Midbrain (tissue), 1 donor: Measurements from ENCODE around the gene CD200R1L.
"Not testable (repeated sequence)": the region's sequence is repeated elsewhere in the genome, so short reads cannot be mapped to it uniquely, and the experiment has no call there.

Experiments used
- DNase-seq: peaks from one replicate; lab custom pipeline; 2025; lab: John Stamatoyannopoulos, UW

The CD200R1L gene, protein sequence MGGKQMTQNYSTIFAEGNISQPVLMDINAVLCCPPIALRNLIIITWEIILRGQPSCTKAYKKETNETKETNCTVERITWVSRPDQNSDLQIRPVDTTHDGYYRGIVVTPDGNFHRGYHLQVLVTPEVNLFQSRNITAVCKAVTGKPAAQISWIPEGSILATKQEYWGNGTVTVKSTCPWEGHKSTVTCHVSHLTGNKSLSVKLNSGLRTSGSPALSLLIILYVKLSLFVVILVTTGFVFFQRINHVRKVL

DNA sequence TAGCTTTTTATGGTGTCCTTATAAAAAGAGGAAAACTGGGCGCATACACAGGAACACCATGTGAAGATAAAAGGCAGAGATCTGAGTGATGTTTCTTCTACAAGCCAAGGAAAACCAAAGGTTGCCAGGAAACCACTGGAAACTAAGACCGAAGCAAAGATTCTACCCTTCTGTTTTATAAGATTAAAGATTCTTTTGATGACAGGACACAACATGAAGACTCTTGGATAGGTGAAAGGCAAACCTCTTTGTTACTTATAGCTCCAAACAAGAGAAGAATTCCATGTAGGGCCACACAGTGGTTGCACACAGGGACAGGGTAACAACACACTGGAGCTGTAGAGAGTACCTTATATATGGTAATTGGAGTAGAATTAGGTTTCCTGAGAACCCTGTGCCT is at the start of gene CD200R1L:
Gene CD200R1L, minus strand, starts transcription at position 101 of the 400 bp plus-strand sequence. CDS start 17,497 bp downstream, outside the sequence.
- DNase-seq, result no peak

DNA sequence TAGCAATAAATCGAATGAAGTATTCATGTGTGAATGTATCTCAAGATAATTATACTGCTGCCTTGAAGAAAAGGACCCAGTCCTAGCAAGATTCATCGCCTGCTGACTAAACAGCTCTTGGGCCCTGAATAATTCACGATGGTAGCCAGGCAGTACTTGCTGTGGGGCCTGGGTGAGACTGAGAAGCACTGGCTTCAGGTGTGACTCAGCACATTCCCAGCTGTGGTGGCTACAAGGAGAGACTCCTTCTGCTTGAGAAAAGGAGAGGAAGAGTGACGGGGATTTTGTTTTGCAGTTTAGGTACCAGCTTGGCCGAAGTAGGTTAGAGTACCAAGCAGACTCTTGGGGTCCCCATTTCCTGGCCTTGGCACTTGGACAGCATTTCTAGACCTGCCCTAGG is 47.6 kb upstream of the CD200R1L start:
- no peak for DNase-seq

DNA sequence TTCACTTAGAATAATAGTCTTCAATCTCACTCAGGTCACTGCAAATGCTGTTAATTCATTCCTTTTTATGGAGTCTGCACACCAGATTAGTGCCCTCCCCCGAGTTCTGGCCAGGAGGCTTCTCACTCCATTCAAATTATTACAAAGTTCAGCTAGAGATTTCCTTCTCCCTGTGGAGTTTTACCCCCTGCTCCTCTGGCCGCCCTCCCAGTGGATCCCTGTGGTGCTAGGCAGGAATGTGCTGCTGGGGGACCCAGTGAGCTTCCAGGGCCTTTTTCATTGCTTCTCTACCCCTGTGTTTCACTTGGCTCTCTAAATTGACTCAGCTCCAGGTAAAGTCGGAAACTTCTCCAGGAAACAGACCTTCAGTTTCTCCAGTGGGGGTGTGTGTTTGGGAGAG is 42.7 kb upstream of the CD200R1L start:
- DNase-seq, result no peak

DNA sequence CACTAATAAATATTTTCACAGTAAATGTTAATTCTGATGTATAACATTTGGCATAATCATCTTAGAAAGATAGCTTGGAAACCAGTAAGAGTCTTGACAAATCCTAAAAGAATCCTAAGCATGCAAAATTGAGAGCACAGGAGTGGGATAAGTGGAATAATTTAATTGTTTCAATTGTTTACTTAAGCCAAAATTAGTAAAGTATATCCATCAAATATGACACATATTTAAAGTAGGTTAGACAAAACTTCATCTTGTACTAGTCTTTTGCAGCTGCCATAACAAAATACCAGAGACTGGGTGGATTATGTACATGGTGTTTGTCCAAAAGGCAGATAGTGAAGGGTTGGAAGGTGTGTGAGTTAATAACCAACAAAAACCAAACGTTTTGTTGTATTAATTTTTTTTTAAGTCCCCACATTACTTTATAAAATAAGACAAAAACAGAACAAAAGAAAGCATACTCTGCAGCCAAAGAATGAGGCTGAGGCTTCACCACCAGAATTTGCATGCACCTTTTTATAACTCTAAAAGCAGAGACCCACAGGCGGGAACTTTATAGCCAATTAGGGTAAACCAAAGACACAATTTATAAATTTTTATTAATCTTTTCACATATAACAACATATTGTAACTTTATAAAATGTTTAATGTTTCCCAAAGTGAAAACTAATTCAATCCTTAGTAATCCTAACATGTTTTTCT is 41.9 kb upstream of the CD200R1L start:
- no peak for DNase-seq

DNA sequence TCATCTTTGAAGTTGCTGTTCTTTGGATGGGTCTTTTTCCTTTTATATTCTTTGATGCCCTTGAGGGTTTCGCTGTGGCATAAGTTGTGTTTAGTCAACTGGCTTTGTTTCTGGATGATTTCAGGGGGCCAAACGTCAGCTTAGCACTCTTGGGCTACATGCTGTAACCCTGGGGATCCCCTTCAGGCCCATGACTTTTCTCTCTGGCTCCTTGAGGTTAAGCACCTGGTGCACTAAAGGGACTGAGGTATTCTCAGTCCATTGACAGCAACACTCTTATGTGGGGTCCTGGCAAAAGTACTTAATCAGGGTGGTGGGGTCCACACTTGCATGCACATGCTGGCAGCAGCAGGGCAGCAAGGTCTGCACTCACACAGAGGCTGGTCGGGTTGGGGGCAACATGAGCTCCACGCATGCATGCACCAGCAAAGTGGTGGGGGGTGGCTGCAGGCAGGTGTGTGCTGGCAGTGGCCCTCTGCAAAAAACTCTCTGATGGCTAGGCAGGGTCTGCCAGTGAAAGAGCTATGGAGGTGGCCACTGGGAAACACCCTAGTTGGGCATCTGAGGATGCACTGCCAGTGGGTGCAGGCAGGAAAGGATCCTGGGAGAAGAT is 38.1 kb upstream of the CD200R1L start:
- DNase-seq, result no peak

DNA sequence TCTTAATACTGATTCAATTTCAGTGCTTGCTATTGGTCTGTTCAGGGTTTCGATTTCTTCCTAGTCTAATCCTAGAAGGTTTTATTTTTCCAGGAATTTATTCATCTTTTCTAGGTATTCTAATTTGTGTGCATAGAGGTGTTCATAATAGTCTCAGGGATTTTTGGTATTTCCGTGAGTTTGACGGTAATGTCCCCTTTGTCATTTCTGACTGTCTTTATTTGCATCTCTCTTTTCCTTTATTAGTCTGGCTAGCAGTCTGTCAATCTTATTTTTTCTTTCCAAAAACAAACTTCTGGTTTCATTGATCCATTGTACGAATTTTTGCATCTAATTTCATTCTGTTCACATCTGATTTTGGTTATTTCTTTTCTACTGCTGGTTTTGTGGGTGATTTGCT is 35.2 kb upstream of the CD200R1L start:
- no peak for DNase-seq

DNA sequence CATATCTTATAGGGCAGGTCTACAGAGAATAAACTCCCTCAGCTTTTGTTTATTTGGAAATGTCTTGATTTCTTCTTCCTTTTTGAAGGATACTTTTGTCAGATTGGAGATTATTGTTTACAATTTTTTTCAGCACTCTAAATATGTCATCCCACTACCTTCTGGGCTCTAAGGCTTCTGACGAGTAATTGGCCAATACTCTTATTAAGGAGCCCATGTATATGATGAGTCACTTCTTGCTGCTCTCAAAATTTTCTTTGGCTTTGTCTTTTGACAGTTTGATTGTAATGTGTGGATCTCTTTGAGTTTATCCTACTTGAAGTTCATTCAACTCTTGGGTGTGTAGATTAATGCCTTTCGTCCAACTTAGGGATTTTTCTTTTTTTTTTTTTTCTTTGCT is 28.9 kb upstream of the CD200R1L start:
- DNase-seq, result no peak

DNA sequence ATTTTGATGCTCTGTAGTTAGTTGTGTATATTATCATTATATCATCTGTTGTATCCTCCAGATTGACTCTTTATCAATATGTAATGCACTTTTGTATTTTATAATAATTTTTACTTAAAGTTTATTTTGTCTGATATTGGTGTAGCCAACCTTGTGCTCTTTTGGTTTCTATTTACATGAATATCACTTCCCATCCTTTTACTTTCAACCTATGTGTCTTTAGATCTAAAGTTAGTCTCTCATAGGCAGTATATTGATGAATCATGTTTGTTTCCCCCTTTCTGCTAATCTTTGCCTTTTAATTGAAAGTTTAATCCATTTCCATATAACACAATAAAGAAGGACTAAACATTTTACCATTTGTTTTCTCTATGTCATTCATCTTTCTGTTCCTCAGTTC is 28.1 kb upstream of the CD200R1L start:
- DNase-seq, result no peak

DNA sequence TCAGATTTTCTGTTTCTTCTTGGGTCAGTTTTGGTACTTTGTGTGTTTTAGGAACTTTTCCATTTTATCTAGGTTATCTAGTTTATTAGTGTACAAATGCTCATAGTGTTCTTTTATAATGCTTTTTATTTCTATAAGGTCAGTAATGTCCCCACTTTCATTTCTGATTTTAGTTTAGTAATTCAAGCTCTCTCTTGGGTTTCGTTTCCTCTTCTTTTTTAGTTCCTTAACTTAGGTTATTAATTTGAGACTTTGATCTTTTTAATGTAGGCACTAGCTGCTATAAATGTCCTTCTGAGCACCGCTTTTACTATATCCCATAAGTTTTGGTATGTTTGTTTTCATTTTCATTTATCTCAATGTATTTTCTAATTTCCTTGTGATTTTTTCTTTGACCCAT is 27.0 kb upstream of the CD200R1L start:
- DNase-seq, result no peak

DNA sequence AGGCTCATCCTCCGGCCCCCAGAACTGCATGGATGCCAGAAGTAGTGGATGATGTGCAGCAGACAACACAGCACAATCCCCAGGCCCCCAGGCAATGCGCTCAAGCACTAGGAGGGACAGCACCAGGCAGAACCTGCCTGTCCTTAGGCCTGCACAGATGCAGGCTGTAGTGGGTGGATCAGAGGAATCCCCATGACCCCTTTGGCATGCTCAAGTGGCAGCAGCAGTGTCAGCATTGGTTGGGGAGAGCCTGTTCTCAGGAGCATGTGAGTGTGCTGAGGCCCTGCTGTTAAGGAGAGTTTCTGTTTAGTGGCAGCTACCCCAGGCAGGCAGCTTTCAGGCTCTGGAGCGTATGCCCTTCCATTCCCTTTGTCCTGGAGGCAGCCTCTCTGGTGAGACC is 25.1 kb upstream of the CD200R1L start:
- DNase-seq, result no peak

DNA sequence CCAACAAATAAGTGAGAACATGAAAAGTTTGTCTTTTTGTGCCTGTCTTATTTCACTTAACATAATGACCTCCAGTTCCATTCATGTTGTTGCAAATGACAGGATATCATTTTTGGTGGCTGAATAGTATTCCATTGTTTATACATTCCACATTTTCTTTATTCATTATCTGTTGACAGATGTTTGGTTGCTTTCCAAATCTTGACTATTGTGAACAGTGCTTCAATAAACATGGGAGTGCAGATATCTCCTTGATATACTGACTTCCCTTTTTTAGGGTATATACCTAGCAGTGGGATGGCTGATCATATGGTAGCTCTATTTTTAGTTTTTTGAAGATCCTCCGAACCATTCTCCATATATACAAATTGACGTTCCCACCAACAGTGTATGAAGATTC is 19.1 kb upstream of the CD200R1L start:
- no peak for DNase-seq

DNA sequence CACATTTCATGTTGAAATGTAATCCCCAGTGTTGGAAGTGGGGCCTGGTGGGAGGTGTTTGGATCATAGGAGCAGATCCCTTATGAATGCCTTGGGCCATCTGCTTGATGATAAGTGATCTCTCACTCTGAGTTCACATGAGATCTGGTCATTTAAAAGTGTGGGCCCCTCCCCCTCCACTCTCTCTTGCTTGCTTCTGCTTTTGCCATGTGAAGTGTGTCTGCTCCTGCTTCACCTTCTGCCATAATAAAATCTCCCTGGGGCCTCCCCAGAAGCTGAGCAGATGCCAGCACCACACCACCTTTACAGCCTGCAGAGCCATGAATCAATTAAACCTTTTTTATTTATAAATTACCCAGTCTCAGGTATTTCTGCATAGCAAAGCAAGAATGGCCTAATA is 14.2 kb upstream of the CD200R1L start:
- DNase-seq, result no peak

DNA sequence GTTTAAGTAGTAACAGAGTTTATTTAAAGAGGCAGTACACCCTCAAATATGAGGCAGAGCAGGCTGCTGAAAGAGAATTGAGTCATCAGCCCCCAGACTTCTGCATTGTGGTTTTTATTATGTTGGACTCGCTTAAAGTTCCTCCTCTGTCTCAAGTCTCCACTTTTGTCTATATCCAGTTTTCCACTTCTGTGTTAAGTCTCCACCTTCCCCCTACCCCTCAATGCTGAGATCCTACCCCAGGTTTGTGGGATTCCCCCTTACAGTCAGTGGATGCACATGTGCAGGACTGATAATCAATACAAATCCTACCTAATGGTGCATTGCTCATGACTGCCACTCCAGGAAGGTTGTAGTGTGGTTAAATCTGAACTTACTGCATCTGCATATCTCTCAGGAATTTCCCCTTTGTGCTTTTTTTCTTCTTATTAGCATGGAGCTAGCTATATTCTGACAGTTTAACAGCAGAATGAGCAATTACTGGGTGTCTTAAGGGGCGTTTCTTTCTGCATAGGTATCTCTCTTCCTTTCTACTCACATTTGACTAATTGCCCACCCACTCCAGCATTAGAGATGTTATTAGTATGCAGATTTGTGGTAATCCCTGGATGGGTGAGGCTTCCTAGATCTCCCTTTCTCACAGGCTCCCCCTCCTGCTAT is 11.9 kb upstream of the CD200R1L start:
- no peak for DNase-seq

DNA sequence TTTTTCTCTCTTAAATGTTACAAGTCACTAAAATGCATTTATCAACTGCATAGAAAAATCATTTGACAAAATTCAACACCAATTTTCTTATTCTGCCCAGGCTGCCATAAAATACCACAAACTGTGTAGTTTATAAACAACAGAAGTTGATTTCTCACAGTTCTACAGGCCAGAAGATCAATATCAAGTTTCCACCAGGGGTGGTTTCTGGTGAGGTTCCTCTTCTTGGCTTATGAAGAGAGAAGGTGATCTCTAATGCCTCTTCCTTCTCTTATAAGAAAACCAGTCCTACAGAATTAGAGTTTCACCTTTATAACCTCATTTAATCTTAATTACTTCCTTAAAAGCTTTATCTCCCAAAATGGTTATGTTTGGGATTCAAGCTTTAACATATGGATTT is 10.9 kb upstream of the CD200R1L start:
- DNase-seq, result no peak

DNA sequence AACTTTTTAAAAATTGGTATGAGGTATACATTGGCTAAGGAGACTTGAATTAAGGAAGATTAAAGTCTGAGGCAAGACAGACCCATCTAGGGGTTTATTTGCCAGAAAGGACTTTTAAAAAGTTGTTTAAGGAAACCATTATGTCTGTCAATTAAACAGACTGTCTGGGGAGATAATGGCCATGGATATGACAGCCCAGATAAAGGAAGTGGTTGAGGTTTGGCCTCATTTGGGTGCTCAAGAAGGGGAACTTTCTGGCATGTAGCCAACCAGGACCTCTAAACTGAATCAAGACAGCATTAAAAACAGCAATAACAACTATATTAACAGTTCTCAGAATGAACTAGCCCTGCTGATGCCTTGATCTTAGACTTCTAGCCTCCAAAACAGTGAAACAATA is 9.9 kb upstream of the CD200R1L start:
- DNase-seq, result no peak

DNA sequence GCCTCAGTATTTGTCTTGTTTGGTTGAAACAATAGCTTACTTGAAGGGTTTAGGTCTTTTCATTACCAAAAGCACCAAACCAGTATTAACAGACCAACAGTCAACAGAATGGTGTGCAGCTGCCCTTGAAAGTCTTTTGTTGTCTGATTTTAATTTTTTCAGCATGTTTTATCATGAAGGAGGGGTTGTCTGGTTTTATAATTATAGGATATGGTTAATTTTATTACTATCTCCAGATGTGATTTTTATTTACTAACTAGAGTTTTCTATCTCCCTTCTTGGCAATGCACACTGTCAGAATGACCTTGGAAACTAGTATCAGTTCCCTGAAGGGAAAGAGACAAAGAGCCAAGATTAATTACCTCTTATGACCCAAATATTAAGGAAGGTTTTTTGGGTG is 9.2 kb upstream of the CD200R1L start:
- DNase-seq, result no peak

DNA sequence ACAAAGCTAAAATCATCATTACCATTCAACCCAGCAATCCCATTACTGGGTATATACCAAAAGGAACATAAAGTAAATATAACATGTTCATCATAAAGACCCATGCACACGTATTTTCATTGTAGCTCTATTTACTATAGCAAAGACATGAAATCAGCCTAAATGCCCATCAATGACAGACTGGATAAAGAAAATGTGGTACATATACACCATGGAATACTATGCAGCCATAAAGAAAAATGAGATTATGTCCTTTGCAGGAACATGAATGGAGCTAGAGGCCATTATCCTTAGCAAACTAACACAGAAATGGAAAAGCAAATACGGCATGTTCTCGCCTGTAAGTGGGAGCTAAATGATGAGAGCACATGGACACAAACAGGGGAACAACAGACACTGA is 8.4 kb upstream of the CD200R1L start:
- not testable (repeated sequence) for DNase-seq

DNA sequence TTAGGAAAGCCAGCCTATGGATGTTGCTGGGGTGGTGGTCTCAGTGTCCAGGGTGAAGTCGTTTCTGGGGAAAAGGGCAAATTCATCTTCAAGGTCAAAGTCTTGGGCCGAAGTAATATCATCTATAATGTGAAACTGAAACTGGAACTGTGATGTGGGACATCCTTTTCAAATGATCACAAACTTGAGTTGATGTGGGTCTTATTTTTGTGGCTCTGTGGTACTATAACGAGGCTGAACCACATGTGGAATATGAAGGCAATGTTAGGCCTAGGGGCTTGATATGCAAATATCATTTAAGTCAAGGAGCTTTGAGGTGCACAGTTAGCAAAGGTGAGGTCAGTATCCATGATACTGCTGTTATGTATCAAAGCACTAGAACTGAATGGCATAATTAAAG is 1.5 kb upstream of the CD200R1L start:
- DNase-seq, result no peak

DNA sequence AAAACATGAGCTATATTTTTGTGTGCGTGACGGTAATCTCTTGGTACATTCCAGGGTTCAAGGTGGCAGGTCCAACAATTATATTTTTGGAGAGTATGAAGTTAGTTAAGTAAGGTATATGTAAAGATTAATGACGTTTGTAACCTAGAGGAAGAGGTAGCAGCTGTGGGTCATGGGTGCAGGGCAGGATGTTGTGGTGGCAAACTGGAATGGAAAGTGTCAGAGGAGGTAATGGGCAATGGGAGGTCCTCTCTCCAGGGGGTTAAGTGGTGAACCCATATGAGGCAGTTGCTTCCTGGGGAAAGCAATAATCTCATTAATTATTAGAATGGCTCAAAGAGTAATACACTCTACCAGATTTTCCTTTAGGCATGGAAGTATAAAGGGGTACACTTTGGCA is 1.0 kb upstream of the CD200R1L start:
- no peak for DNase-seq

DNA sequence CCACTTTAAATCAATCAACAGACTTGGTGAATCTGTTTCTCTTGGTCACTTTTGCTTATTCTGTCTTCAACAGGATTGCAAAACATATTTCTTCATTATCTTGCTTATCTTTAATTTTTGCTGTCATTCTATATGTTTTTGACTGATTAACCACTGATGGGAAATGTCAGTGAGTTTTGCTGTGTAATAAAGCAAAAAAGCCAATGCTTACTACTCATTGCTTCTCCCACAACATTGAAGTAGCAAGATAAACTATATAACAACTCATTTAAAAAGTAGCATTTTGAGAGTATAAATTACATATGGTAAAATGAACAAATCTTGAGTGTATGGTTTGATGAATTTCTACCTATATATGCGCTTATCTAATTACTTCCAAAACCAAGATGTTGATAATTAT is 892 bp downstream of the CD200R1L start:
- no peak for DNase-seq

DNA sequence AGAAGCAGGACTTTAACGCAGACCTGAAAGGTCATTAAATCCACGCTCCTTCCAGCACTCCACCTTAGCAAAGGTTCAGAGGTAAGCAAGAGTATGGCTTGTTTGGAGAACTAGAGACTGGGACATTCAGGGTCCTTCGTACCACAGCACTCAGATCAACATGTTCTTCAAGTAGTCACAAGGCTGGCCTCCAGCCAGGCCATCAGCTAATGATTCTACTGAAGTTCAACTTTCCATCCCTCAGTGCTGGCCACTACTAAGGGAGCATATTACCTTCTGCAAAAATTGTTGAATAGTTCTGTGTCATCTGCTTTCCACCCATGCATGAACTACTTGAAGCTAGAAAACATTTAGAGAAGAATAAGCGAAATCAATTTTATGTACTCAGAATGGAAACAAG is 17.6 kb downstream of the CD200R1L start:
- no peak for DNase-seq

DNA sequence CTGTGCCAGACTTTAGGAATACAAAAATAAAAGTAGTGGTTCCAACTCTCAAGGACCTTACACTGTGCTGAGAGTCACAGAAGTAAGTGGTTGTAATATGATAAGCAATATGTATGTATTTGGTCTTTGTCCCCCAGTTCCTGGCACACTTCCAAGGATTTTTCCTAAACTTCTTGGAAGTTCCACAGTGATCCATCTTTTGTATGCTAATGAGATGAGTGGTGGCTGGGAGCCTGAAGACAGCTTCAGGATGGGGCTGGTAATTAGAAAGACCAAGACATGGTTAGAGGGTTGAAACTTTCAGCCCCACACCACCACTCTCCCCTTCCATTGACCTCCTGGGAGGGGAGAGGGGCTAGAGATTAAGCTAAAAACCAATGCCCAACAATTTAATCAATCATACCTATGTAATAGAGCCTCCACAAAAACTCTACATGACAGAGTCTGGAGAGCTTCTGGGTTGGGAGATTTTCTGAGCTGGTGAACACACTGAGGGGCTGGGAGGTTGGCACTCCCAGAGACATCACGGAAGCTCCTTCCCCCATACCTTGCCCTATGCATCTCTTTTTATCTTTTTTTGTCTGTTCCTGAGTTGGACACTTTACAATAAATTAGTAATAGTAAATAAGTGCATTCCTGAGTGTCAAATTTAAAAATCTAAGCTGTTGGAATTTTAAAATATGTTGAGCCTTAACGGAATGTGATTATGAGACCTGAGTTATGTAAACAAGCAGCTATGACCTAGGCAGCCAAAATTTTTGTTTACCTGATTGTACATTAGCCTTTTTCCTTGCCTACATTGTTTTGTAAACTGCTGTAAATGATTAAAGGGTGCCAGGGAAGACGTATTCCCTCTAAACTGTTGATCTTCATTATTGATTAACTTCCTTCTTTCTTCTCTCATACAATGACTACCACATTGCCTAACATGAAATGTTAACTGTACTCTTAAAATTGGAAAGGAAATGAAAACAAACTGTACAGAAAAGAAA is 24.3 kb downstream of the CD200R1L start:
- no peak for DNase-seq
